Memory B cell (primary cell): ENCODE data around the gene FTH1.
"Not testable (repeated sequence)": the region's sequence is repeated elsewhere in the genome, so short reads cannot be mapped to it uniquely, and the experiment has no call there.

ENCODE experiments used
- ATAC-seq: fragments of 150-1000 bp; cut with Tn5 transposase; 2 replicates; pipeline ENCODE4 v1.10.0; 2021; ENCODE audit warnings: low read depth, mild to moderate bottlenecking, moderate library complexity
- DNase-seq, 2 donors: peaks; one replicate each; pipeline ENCODE4 v3.0.0; 2022; ENCODE audit warnings: low spot score in 2 of 2
- H3K27ac Mint-ChIP-seq: one replicate; pipeline ENCODE4 v1.8.0; 2022; ENCODE audit warnings: mild to moderate bottlenecking, moderate library complexity, mixed read lengths
- H3K27me3 Mint-ChIP-seq: one replicate; pipeline ENCODE4 v1.8.0; 2022; ENCODE audit warnings: mixed read lengths
- H3K36me3 Mint-ChIP-seq: one replicate; pipeline ENCODE4 v1.8.0; 2022; ENCODE audit warnings: mild to moderate bottlenecking, mixed read lengths
- H3K4me1 Mint-ChIP-seq: one replicate; pipeline ENCODE4 v1.8.0; 2022; ENCODE audit warnings: mixed read lengths
- H3K4me3 Mint-ChIP-seq: one replicate; pipeline ENCODE4 v1.8.0; 2022; ENCODE audit warnings: mild to moderate bottlenecking, moderate library complexity, mixed read lengths
- H3K9me3 Mint-ChIP-seq: one replicate; pipeline ENCODE4 v1.8.0; 2022; ENCODE audit warnings: mixed read lengths

FTH1 gene

DNA sequence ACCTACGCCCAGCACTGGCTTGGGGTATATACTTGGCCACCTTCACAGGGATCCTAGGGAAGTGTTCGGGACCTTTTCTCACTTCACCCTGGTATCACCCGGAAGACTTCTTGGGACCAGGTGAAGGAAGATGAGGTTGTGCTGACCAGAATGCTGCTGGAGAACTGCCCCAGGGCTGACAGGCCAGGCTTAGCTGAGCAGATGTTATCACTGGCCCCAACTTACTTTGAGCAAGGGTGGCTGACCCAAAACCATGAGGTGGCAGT lies 4.5 kb downstream of the FTH1 start:
- Mint-ChIP-seq H3K36me3 (peaks cover 18% of the 10 kb centered on the region), H3K27ac (peak overlapping the region; percentile 94), H3K9me3 (no peaks in the 10 kb centered on the region), H3K4me1 (peaks cover 36% of the 10 kb centered on the region), H3K27me3 (no peaks in the 10 kb centered on the region), H3K4me3 (peak overlapping the region; percentile 60)
- no peak for DNase-seq
- no peak for ATAC-seq

DNA sequence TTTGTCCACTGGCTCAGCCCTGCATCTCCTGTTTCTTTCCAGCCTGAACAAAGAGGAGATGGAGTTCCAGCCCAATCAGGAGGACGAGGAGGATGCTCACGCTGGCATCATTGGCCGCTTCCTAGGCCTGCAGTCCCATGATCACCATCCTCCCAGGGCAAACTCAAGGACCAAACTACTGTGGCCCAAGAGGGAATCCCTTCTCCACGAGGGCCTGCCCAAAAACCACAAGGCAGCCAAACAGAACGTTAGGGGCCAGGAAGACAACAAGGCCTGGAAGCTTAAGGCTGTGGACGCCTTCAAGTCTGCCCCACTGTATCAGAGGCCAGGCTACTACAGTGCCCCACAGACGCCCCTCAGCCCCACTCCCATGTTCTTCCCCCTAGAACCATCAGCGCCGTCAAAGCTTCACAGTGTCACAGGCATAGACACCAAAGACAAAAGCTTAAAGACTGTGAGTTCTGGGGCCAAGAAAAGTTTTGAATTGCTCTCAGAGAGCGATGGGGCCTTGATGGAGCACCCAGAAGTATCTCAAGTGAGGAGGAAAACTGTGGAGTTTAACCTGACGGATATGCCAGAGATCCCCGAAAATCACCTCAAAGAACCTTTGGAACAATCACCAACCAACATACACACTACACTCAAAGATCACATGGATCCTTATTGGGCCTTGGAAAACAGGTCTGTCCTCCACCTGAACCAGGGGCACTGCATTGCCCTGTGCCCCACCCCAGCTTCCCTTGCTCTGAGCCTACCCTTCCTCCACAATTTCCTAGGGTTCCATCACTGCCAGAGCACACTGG lies 5.0 kb downstream of the FTH1 start:
- no peak for ATAC-seq
- H3K4me1 Mint-ChIP-seq, result peaks cover 36% of the 10 kb centered on the region
- H3K27me3 Mint-ChIP-seq, result no peaks in the 10 kb centered on the region
- H3K9me3 Mint-ChIP-seq, result no peaks in the 10 kb centered on the region
- no peak for DNase-seq
- peaks cover 18% of the 10 kb centered on the region for H3K36me3 Mint-ChIP-seq
- peak overlapping the region; percentile 60 for H3K4me3 Mint-ChIP-seq
- peak overlapping the region; percentile 94 for H3K27ac Mint-ChIP-seq

DNA sequence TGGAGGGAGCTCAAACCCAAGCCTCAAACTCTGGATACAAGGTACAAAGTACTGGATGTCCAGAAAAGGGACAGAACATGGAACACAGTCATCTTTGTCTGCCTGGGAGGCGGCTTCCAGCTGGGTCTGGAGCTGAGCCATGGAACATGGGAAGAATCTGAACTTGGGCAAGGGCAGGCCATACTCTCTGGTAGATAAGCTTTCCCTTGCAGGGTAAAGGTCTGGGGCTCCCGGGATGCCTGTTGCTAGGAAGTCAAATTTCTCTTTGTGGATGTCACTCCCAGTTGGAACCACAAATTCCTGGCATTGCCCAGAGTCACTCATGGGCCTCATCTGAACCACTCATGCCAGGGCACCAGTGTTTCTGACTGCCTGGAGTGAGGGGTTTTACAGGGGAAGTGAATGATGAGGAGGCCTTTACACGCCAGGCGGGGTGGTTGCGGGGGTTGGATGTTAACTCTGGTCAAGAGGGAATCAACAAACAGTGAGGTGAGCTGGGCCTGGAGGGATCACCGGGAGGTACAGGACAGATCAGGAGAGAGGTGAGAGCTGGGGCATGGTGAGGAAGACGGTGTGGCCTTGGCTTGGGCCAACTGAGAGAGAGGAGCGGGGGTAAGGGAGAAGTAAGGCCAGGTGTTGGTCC lies 5.7 kb downstream of the FTH1 start:
- H3K27ac Mint-ChIP-seq, result peak overlapping the region; percentile 79
- H3K9me3 Mint-ChIP-seq, result no peaks in the 10 kb centered on the region
- peaks cover 18% of the 10 kb centered on the region for H3K36me3 Mint-ChIP-seq
- peak overlapping the region; percentile 27 for H3K4me3 Mint-ChIP-seq
- H3K27me3 Mint-ChIP-seq, result no peaks in the 10 kb centered on the region
- ATAC-seq (no peak), DNase-seq (no peak)
- H3K4me1 Mint-ChIP-seq, result peaks cover 36% of the 10 kb centered on the region

DNA sequence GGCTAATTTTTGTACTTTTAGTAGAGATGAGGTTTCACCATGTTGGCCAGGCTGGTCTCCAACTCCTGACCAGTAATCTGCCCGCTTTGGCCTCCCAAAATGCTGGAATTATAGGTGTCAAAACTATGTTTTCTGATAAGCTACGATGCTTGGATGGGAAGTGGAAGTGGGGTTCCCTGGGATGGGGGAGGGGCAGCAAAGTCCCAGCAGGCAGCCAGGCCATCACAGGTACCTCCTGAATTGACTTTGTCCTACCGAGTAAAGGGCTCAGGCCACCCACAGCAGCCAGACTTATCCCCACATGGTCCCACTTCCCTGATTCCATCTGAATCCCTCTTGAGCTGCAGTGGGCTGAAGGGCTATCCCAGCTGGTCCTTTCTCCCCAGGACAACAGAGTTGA lies 6.9 kb downstream of the FTH1 start:
- Mint-ChIP-seq H3K4me3 (no peak overlapping the region), H3K27me3 (no peaks in the 10 kb centered on the region), H3K27ac (no peak overlapping the region), H3K9me3 (no peaks in the 10 kb centered on the region), H3K36me3 (peaks cover 16% of the 10 kb centered on the region), H3K4me1 (peaks cover 40% of the 10 kb centered on the region)
- ATAC-seq, result no peak
- DNase-seq, result no peak

DNA sequence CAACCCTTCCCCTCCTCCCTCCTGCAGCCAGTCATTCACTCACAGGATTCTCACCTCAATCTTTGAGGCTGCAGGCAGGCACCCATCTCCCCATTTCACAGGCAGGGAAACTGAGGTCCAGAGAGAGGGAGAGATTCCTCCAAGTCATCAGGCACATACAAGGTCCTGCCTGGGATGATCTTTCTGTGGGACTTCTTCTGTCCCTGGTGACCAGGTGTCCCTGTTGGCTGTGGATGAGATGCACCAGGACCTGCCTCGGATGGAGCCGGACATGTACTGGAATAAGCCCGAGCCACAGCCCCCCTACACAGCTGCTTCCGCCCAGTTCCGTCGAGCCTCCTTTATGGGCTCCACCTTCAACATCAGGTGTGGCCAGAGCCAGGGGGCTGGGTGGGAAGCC lies 7.8 kb downstream of the FTH1 start:
- H3K27ac Mint-ChIP-seq, result no peak overlapping the region
- no peak for ATAC-seq
- no peaks in the 10 kb centered on the region for H3K27me3 Mint-ChIP-seq
- H3K4me3 Mint-ChIP-seq, result no peak overlapping the region
- no peaks in the 10 kb centered on the region for H3K9me3 Mint-ChIP-seq
- H3K4me1 Mint-ChIP-seq, result peaks cover 40% of the 10 kb centered on the region
- peaks cover 9% of the 10 kb centered on the region for H3K36me3 Mint-ChIP-seq
- DNase-seq, result no peak

DNA sequence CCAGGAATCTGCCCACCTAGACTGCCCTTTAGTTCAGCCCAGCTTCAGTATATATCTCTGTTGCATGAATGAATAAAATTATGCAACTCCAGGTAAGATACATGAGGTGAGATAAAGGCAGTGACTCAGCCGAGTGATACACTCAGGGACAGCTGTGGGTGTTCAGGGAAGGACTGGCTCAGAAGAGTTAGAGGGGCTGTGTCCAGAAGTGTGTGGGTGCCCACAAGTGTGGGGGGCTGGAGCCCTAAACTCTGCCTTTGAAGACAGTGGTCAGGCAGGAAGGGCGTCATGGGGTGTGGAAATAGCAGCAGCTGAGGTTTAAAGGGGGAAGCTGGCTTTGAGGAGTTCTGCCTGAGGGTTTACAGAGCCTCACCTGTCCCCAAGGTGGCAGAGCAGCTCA lies 8.3 kb downstream of the FTH1 start:
- peaks cover 9% of the 10 kb centered on the region for H3K36me3 Mint-ChIP-seq
- H3K4me3 Mint-ChIP-seq, result no peak overlapping the region
- peaks cover 40% of the 10 kb centered on the region for H3K4me1 Mint-ChIP-seq
- no peaks in the 10 kb centered on the region for H3K9me3 Mint-ChIP-seq
- peak overlapping the region; percentile 72 for H3K27ac Mint-ChIP-seq
- ATAC-seq (no peak), DNase-seq (no peak)
- peaks cover 2% of the 10 kb centered on the region for H3K27me3 Mint-ChIP-seq

DNA sequence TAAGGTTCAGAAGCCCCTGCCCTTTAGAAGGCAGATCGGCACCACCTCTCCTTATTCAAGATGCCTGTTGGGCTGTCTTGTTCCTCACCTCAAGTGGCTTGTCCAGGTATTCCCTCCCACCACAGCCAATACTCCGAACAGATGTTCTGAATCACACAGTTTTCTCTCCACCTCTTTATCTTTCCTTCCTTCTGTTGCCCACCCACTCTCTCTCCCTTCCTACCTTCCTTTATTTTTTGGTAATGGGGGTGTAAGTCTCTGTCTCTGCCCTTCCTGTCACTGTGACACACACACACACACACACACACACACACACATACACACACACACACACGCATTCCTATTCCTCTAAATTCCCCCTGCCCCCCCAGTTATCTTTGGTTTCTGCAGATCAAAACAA lies 8.8 kb downstream of the FTH1 start:
- H3K9me3 Mint-ChIP-seq, result no peaks in the 10 kb centered on the region
- ATAC-seq (no peak), DNase-seq (no peak)
- peak overlapping the region; percentile 72 for H3K27ac Mint-ChIP-seq
- peaks cover 2% of the 10 kb centered on the region for H3K27me3 Mint-ChIP-seq
- H3K36me3 Mint-ChIP-seq, result peaks cover 7% of the 10 kb centered on the region
- peaks cover 37% of the 10 kb centered on the region for H3K4me1 Mint-ChIP-seq
- H3K4me3 Mint-ChIP-seq, result no peak overlapping the region

DNA sequence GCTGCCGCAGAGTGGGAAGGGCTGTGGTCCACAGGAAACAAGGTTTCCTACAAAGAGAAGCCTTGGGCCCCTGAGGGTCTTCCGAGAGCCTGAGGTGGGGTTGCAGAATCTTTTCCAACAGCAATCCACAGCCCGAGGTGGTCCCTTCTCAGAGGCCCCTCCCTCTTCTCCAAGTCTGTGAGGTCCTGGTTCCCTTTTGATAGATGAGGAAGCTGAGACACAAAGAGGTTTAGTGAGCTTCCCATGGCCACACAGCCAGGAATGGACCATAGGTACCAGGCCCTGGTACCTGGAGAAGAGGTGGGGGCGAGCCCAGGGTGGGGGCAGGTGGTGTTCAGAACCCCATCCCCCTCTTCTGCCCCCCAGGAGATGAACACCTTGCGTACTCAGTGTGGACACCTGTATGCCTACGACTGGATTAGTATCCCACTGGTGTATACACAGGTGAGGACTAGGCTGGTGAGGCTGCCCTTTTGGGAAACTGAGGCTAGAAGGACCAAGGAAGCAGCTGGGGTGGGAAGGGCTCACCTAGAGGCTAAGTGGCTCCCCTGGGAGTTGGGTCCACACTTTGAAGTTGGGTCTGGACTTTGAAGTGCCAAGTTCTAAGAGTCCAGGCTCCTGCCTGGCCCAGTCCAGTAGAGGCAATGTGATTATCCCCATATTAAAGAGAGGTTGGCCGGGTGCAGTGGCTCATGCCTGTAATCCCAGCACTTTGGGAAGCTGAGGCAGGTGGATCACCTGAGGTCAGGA lies 10.2 kb downstream of the FTH1 start:
- Mint-ChIP-seq H3K4me1 (peaks cover 27% of the 10 kb centered on the region), H3K9me3 (no peaks in the 10 kb centered on the region), H3K36me3 (peaks cover 4% of the 10 kb centered on the region), H3K4me3 (no peak overlapping the region), H3K27me3 (peaks cover 2% of the 10 kb centered on the region), H3K27ac (no peak overlapping the region)
- ATAC-seq, result no peak
- no peak for DNase-seq

DNA sequence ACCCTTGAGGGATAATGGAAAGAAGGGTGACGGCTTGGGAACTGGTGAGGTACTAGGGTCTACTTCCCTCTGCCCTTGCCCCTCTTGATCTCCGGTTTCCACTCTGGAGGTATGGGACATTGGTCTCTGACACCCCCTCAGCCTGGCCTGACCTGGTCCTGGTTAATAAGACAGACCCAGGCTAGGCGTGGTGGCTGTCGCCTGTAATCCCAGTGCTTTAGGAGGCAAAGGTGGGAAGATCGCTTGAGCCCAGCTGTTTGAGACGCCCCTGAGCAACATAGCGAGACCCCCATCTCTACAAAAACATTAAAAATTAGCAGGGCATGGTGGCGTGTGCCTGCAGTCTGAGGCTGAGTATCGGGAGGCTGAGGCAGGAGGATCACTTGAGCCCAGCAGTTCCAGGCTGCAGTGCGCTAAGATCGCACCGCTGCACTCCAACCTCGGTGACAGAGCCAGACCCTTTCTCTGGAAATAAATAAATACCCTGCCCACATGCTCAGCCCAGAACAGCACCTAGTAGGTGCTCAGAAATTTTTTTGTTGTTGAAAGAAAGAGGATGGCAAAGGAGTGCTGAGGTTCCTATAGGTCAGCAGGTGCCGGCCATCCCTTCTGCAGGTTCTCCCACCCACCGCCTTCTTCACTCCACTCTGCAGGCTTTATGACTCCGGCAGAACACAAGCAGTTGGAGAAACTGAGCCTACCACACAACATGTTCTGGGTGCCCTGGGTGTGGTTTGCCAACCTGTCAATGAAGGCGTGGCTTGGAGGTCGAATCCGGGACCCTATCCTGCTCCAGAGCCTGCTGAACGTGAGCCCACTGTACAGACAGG lies 11.0 kb downstream of the FTH1 start:
- no peak overlapping the region for H3K27ac Mint-ChIP-seq
- peaks cover 21% of the 10 kb centered on the region for H3K4me1 Mint-ChIP-seq
- ATAC-seq, result no peak
- no peak for DNase-seq
- H3K4me3 Mint-ChIP-seq, result no peak overlapping the region
- no peaks in the 10 kb centered on the region for H3K9me3 Mint-ChIP-seq
- peaks cover 4% of the 10 kb centered on the region for H3K27me3 Mint-ChIP-seq
- peaks cover 4% of the 10 kb centered on the region for H3K36me3 Mint-ChIP-seq

DNA sequence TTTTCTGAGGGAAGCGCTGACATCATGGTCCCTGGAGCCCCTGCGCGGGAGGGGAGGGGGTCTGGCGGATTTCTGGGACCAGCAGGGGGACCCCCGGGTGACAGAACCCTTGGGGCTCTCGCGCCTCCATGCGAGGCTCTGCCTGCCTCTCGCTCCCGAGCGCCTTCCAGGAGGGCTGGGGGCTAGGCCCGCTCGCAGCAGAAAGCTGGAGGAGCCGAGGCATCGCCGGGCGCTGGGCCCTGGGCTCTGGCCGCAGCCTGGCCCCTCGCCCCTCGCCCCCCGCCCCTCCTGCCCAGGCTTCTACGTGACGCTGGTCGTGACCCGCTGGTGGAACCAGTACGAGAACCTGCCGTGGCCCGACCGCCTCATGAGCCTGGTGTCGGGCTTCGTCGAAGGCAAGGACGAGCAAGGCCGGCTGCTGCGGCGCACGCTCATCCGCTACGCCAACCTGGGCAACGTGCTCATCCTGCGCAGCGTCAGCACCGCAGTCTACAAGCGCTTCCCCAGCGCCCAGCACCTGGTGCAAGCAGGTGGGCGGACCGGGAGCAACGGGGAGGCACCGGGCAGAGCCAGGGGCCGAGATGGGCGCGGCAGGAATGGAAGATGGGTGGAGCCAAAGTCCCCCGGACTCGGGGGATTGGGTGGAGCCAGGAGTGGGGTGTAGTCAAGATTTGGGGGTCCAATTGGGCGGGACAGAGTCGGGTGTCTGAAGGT lies 11.9 kb downstream of the FTH1 start:
- ATAC-seq, result peak; percentile 85
- Mint-ChIP-seq H3K27ac (no peak overlapping the region), H3K4me3 (peak overlapping the region; percentile 67), H3K9me3 (no peaks in the 10 kb centered on the region), H3K4me1 (peaks cover 23% of the 10 kb centered on the region), H3K27me3 (peaks cover 4% of the 10 kb centered on the region), H3K36me3 (peaks cover 4% of the 10 kb centered on the region)
- no peak for DNase-seq

DNA sequence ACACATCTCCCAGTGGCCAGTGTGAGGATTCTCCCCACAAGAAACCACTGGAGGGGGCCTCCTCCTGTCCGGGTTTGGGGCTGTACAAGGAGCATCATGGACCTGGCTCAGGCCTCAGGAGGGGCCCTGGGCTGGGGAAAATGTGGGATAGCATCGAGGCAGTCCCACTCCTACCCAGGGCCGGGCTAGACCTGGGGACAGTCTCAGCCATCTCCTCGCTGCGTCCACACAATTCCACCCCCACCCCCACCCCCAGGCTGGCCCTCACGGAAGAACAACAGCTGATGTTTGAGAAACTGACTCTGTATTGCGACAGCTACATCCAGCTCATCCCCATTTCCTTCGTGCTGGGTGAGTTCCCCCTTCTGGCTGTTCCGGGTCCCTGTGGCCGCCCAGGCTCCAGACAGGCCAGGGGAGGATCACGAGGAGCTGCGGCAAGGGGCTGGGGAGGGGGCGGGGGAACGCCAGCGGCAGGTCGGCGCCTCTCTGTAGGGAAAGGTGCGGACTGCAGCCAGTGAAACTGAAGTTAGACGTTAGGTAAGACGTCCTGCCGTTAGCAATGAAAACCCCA lies 12.5 kb downstream of the FTH1 start:
- DNase-seq (no peak), ATAC-seq (peak; percentile 36)
- Mint-ChIP-seq H3K27ac (no peak overlapping the region), H3K4me3 (peak overlapping the region; percentile 65), H3K36me3 (peaks cover 4% of the 10 kb centered on the region), H3K9me3 (no peaks in the 10 kb centered on the region), H3K4me1 (peaks cover 23% of the 10 kb centered on the region), H3K27me3 (peaks cover 4% of the 10 kb centered on the region)

DNA sequence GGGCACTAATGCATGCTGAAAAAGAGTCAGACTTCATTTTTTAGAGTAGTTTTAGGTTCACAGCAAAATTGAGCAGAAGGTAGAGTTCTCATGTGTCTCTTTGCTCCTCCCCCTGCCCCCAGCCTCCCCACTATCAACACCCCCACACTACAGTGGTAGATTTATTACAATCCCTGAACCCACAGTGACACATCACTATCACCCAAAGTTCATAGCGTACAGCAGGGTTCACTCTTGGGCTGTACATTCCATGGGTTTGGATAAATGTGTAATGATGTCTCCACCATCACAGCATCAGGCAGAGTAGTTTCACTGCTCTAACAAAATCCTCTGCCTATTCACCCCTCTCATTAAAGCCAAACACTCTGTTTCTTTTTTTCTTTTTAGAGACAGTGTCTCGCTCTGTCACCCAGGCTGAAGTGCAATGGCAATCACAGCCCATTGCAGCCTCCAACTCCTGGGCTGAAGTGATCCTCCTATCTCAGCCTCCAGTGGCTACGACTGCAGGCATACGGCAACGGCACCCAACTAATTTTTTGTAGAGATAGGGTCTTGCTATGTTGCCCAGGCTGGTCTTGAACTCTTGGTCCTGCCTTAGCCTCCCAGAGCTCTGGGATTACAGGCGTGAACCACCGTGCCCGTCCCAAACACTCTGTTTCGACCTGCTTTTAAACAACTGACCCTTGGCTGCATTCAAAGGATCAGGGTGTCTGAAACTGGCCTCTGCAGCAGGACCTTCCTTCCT lies 13.2 kb downstream of the FTH1 start:
- H3K27ac Mint-ChIP-seq, result no peak overlapping the region
- DNase-seq (no peak), ATAC-seq (no peak)
- H3K4me3 Mint-ChIP-seq, result no peak overlapping the region
- H3K27me3 Mint-ChIP-seq, result peaks cover 4% of the 10 kb centered on the region
- H3K9me3 Mint-ChIP-seq, result no peaks in the 10 kb centered on the region
- peaks cover 22% of the 10 kb centered on the region for H3K4me1 Mint-ChIP-seq
- peaks cover 4% of the 10 kb centered on the region for H3K36me3 Mint-ChIP-seq

DNA sequence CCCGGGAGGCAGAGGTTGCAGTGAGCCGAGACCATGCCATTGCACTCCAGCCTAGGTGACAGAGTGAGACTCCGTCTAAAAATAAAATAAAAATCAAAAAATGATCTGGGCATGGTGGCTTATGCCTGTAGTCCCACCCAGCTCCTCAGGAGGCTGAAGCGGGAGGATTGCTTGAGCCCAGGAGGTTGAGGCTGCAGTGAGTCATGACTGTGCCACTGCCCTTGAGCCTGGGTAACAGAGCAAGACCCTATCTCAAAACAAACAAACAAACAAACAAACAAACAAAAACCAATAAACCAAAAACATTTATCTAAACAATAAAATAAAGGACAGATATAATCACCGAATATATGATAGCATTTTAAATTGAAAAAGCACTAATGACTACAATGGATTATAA lies 13.8 kb downstream of the FTH1 start:
- H3K27me3 Mint-ChIP-seq, ATAC-seq, H3K4me3 Mint-ChIP-seq, H3K36me3 Mint-ChIP-seq, H3K27ac Mint-ChIP-seq, H3K9me3 Mint-ChIP-seq, DNase-seq: not testable (repeated sequence)
- peaks cover 16% of the 10 kb centered on the region for H3K4me1 Mint-ChIP-seq
